HEK293T (cell line): ENCODE data around the gene DNAAF5.

Experiments used
- CTCF ChIA-PET: fragments of 350-600 bp; formaldehyde crosslinking; extraction: SDS; loops from one replicate; lab custom pipeline; 2021; ENCODE audit warnings: antibody characterized with exemption, inconsistent platforms; lab: Yijun Ruan, JAX
- POLR2A ChIA-PET: fragments of 350-600 bp; formaldehyde crosslinking; extraction: SDS; loops from one replicate; lab custom pipeline; 2020; ENCODE audit warnings: antibody characterized with exemption, inconsistent platforms; lab: Yijun Ruan, JAX
- DNase-seq: peaks from one replicate; pipeline ENCODE4 v3.0.0; 2012; ENCODE audit warnings: mixed read lengths; ENCODE audit errors: extremely low spot score
- ARNT ChIP-seq: fragments of 450-650 bp; IDR thresholded peaks from 2 replicates; pipeline ENCODE4 v1.6.1; 2017; ENCODE audit warnings: mild to moderate bottlenecking
- BHLHE40 ChIP-seq: fragments of 450-650 bp; IDR thresholded peaks from 2 replicates; pipeline ENCODE4 v1.6.1; 2016; ENCODE audit warnings: mild to moderate bottlenecking, moderate library complexity, borderline replicate concordance
- CTBP1 ChIP-seq: fragments of 450-650 bp; IDR thresholded peaks from 2 replicates; pipeline ENCODE4 v1.6.1; 2016; ENCODE audit warnings: borderline replicate concordance
- ELF4 ChIP-seq: fragments of 450-650 bp; IDR thresholded peaks from 2 replicates; pipeline ENCODE4 v1.6.1; 2017; ENCODE audit warnings: antibody characterized with exemption
- FOXA1 ChIP-seq: fragments of 450-650 bp; IDR thresholded peaks from 2 replicates; pipeline ENCODE4 v1.6.1; 2016; ENCODE audit warnings: mild to moderate bottlenecking
- FOXK2 ChIP-seq: fragments of 450-650 bp; IDR thresholded peaks from 2 replicates; pipeline ENCODE4 v1.6.1; 2016; ENCODE audit warnings: mild to moderate bottlenecking
- FOXM1 ChIP-seq: fragments of 450-650 bp; IDR thresholded peaks from 2 replicates; pipeline ENCODE4 v1.6.1; 2017; ENCODE audit warnings: mild to moderate bottlenecking, borderline replicate concordance
- HDGF ChIP-seq: fragments of 450-650 bp; IDR thresholded peaks from 2 replicates; pipeline ENCODE4 v1.6.1; 2017; ENCODE audit warnings: antibody characterized with exemption, borderline replicate concordance
- L3MBTL2 ChIP-seq: fragments of 450-650 bp; conservative IDR thresholded peaks from 2 replicates; pipeline ENCODE4 v1.6.1; 2016; ENCODE audit warnings: mild to moderate bottlenecking
- LEF1 ChIP-seq: fragments of 450-650 bp; IDR thresholded peaks from 2 replicates; pipeline ENCODE4 v1.6.1; 2017; ENCODE audit warnings: mild to moderate bottlenecking, borderline replicate concordance
- NFRKB ChIP-seq: fragments of 450-650 bp; IDR thresholded peaks from 2 replicates; pipeline ENCODE4 v1.6.1; 2016; ENCODE audit warnings: mild to moderate bottlenecking, moderate library complexity
- SP1 ChIP-seq: fragments of 450-650 bp; IDR thresholded peaks from 2 replicates; pipeline ENCODE4 v1.6.1; 2017
- SUZ12 ChIP-seq: fragments of 450-650 bp; IDR thresholded peaks from 2 replicates; pipeline ENCODE4 v1.6.1; 2016; ENCODE audit warnings: mild to moderate bottlenecking
- TARDBP ChIP-seq: fragments of 450-650 bp; IDR thresholded peaks from 2 replicates; pipeline ENCODE4 v1.6.1; 2016
- ZNF384 ChIP-seq: fragments of 450-650 bp; IDR thresholded peaks from 2 replicates; pipeline ENCODE4 v1.6.1; 2016
- TF ChIP-seq, protein P1 (sequence below): fragments of 450-650 bp; IDR thresholded peaks from 2 replicates; pipeline ENCODE4 v1.6.1; 2016

Gene DNAAF5

DNA sequence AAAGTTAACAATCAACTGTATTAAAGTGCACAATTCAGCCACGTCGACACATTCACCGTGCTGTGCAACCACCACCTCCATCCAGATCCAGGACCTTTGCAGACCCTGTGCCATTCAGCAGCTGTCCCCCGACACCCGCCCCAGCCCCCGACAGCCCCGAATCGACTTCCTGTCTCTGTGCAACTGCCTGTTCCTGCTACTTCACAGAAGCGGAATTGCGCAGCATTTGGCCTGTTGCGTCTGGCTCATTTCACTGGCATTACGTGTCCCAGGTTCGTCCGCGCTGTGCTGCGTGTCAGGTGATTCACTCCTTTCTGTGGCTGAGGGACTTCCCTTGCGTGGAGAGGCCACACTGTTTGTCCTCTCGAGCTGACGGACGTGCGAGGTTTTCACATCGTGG is 33.2 kb upstream of the DNAAF5 start:
- ChIA-PET CTCF (no interaction called here), POLR2A (no interaction called here)
- TF ChIP-seq ARNT (no peak), ELF4 (no peak), HDGF (no peak), BHLHE40 (no peak), SP1 (no peak), LEF1 (no peak), FOXM1 (no peak), L3MBTL2 (no peak)
- TF ChIP-seq, protein P1, sequence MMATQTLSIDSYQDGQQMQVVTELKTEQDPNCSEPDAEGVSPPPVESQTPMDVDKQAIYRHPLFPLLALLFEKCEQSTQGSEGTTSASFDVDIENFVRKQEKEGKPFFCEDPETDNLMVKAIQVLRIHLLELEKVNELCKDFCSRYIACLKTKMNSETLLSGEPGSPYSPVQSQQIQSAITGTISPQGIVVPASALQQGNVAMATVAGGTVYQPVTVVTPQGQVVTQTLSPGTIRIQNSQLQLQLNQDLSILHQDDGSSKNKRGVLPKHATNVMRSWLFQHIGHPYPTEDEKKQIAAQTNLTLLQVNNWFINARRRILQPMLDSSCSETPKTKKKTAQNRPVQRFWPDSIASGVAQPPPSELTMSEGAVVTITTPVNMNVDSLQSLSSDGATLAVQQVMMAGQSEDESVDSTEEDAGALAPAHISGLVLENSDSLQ = no peak
- no peak for DNase-seq

DNA sequence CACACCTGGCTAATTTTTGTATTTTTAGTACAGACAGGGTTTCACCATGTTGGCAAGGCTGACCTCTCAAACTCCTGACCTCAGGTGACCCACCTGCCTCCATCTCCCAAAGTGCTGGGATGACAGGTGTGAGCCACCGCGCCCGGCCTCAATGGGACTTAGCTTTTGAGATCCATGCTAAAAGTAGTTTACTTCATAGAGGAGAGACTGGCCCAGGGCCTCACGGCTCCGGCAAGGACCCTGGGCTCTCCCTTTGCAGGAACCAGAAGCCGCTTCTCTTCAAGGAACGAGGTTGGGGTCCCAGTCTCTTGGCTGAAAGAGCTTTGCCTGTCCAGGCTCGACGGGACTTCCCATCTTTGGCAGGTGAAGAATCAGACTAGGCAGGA is 30.1 kb upstream of the DNAAF5 start:
- CTCF ChIA-PET = no interaction called here
- no peak for DNase-seq
- TF ChIP-seq ARNT (no peak), ELF4 (no peak), FOXM1 (no peak), FOXA1 (no peak), CTBP1 (no peak), HDGF (no peak), SP1 (no peak), L3MBTL2 (no peak), ZNF384 (no peak)
- TF ChIP-seq, protein P1 = no peak
- POLR2A ChIA-PET = no interaction called here

DNA sequence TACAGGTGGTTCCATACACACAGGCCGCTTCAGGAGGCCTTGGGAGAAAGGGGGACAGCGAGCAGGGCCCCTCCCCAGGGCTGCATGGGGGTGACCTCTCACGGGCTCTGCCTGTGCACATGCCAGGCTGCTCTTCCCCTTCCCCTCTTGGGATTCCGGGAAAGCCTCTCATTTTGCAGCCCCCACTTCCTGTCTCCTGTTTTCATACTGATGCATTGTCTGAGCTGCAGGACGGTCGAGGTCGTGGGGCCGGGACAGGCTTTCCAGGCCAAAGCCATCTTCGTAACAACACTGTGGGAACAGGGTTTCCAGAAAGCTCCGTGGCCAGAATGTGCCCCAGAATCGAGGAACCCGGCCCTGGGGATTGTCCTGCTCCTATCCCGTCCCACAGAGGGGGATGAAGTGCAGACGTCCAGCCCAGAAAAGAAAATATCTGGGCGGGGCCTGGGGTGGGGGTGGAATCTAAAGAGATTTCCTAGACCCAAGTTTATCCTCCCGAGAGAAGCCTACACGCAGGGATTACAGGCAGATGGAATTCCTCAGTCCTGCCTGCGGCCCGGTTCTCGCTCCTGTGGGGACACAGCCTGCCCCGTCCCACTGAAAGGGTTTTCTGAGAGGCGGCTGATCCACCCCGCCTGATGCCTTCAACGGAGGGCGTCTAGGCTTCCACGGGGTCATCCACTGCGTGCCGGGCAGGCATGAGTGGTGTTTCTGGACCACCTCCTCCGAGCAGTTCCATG is 29.5 kb upstream of the DNAAF5 start:
- ChIA-PET POLR2A (no interaction called here), CTCF (no interaction called here)
- no peak for TF ChIP-seq TARDBP
- TF ChIP-seq FOXM1 = no peak
- TF ChIP-seq CTBP1 = no peak
- TF ChIP-seq, protein P1 = no peak
- TF ChIP-seq LEF1 = no peak
- TF ChIP-seq L3MBTL2 = no peak
- no peak for TF ChIP-seq ELF4
- no peak for TF ChIP-seq SP1
- no peak for TF ChIP-seq SUZ12
- no peak for TF ChIP-seq ARNT
- TF ChIP-seq FOXA1 = no peak
- no peak for TF ChIP-seq BHLHE40
- no peak for TF ChIP-seq ZNF384
- no peak for TF ChIP-seq HDGF
- TF ChIP-seq FOXK2 = no peak
- no peak for DNase-seq

DNA sequence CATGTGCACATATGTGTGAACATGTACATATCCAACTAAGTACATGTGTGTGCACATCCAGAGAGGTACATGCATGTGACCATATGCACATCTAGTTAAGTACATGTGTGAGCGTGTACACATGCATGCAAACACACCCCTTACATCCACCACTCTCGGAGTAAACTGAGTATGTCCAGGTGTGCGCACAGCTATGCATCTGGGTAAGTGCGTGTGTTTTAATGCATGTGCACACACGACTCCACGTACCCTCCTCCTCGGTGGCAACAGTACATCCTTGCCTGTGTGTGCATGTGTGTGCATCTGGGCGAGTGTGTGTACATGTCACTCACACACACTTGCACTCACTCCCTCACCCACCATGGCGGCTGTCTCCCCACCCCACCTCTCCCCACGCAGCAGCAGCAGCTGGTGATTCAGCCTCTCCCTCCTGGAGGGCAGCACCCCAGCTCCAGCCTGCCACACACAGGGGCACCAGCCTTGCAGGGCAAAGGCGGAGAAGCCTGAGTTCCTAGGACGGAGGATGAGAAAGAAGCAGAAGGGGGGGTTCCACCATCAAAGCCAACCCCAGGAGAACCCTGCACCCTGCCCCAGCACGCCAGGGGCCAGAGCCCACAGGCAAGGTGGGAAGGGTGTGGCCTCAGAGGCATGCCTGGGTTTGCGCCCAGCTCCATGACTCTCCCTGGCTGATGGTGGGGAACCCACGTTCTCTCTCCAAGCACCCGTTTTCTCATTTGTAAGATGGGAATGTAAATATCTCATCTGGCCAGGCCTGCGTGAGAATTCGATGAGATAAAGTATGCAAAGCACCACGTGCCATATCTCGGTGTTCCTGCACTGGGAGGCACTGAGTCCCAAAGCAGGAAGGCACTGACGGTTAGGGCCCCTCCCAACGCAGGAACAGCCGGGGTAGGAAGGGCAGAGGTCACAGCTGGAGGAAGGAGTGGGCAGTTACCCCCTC is 27.7 kb upstream of the DNAAF5 start:
- ChIA-PET POLR2A (no interaction called here), CTCF (no interaction called here)
- no peak for TF ChIP-seq CTBP1
- no peak for TF ChIP-seq LEF1
- no peak for TF ChIP-seq FOXA1
- TF ChIP-seq NFRKB = no peak
- TF ChIP-seq BHLHE40 = no peak
- TF ChIP-seq, protein P1 = no peak
- no peak for TF ChIP-seq TARDBP
- TF ChIP-seq L3MBTL2 = no peak
- TF ChIP-seq HDGF = no peak
- TF ChIP-seq SUZ12 = no peak
- TF ChIP-seq FOXM1 = no peak
- no peak for TF ChIP-seq FOXK2
- no peak for TF ChIP-seq ELF4
- TF ChIP-seq ARNT = no peak
- TF ChIP-seq ZNF384 = no peak
- TF ChIP-seq SP1 = no peak
- DNase-seq = no peak

DNA sequence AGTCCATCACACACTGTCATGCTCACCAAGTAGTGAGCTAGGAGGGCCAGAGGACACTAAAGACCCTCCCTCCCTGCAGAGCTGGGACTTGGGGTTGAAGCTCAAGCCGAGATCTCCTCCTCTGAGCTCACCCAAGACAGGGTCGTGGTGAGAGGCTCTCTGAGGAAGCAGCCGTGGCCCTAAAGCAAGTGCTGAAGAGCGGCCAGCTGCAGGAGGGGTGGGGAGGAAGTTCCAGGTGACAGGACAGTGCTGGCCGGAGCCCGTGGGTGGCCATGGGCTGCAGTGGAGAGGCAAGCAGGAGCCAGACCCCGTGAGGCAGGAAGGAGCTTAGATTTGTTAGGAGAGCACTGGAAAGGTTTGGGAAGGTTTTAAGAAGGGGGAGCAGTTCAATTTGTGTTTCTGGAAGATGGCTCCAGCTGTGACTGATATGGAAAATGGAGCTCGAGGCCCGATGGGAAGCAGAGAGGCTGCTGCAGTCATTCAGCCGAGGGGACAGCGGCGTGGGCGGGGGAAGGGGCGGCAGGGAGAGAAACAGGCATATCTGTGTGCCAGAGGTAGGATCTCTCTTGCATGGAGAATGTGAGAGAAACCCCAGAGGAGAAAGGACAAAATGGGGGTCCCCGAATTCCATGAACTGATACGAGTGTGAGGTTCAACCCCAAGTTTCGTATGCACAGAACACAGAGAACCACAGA is 26.9 kb upstream of the DNAAF5 start:
- DNase-seq = no peak
- TF ChIP-seq, protein P1 = no peak
- no peak for TF ChIP-seq SUZ12
- TF ChIP-seq FOXM1 = no peak
- no peak for TF ChIP-seq FOXK2
- no peak for TF ChIP-seq FOXA1
- TF ChIP-seq NFRKB = no peak
- no peak for TF ChIP-seq ARNT
- TF ChIP-seq LEF1 = no peak
- no peak for TF ChIP-seq ZNF384
- no peak for TF ChIP-seq L3MBTL2
- no peak for TF ChIP-seq BHLHE40
- POLR2A ChIA-PET = no interaction called here
- CTCF ChIA-PET = no interaction called here
